Urothelium cell line (cell line): ENCODE results near the gene THYN1.
A peak's percentile ranks its signal among the peaks of the same experiment; 100 is the strongest.

ENCODE experiments used
- DNase-seq: peaks from one replicate; pipeline ENCODE4 v3.0.0; 2011; ENCODE audit warnings: low spot score, mixed read lengths
- FAIRE-seq: peaks from 2 replicates; lab custom pipeline; 2011; peaks lifted over from hg19 to GRCh38; lab: Jason Lieb, UNC

Gene THYN1

DNA sequence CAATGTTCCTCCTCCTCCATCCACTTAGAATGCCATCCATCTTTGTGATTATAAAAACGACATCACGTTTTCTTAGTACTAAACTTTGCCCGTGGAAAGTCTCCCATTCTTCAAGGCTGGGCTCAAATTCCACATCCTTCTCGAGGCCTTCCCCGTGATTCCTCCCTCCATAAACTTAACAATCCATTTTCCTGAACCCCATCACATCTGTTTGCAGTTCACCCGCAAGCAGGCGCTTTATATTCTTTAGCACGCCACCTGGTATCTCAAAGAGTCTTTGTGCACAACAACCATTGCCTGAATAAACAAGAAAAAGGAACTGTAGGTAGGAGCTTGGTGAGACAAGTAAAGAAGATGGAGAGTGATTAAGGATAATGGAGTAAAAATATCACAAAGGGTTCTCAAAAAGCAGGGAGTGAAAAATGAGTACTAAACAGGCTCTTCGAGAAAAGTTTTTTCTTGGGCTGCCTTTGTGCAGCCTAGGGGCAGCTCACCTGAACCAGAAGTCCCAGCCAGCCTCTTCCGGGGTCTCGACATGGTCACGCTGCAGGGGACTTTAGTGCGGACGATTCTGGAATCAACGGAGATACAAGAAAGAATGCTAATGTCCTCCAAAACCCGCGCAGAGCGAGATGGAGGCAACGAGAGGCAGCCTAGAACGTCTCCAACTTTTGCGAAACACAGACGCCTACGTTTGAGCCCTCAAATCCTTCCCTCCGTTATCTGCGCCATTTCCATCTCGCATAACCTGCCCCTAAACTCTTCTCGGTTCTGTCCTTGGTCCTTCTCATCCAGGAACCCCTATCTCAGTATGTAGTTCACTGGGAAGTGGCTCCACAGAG lies 585 bp downstream of the THYN1 start:
- DNase-seq (no peak), FAIRE-seq (no peak)

DNA sequence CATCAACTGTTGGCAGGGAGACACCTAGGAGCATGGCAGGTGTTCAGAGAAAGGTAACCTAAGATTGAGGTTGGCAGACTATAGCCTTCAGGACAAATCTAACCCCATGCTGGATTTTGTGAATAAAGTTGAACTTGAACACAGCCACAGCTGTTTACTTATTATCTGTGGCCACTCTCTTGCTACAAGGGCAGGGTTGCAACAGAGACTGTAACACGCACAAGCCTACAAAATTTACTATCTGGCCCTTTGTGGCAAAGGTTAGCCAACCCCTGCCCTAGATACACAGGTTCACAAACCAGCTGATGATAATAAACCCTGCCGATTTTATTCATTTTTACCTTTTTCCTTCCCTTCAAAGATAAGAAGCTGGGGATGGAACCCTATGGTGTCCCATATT lies 2.5 kb downstream of the THYN1 start:
- FAIRE-seq (no peak), DNase-seq (no peak)

DNA sequence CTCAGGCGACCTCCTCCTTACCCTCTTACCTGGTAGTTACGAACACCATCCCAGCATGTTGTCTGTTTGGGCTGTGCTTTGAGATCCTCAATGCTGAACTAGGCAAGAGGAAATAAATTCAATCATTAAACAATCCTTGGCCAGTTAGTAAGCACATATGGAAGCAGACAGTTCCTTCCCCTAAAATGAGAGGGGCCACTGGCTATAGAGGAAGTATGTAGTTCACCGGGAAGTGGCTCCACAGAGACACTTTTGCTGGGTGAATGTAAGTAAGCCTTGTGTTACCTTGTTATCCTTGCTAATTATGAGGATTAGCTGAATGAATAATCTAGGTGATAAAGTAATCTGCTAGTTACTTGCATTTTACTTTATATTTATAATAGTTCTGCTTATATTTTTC lies 2.9 kb downstream of the THYN1 start:
- FAIRE-seq (no peak), DNase-seq (no peak)

DNA sequence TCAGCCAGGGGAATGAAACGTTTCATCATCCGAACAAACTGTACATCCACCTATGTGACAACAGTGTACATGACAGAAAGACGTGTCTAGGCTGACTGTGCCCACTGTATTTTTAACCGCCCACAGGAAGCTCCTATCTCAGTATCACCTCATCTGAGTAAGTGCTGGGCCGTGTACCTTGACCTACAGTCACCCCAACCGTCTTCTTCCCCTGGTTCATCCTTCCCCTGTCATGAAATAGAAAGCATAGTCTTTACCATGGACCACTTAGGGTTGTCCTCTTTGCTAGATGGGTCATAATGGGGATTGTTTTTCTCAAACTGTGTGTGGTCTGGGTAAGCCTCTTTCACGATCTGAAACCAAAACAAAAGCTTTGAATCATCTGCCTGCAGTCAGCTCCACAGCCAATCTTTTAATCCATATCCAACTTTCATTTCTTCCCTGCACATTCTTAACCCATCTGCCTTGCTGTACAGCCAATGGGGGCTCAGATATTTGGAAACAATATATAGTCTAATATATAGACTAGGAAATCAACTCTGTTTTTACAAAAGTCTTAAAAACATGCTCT lies 4.2 kb downstream of the THYN1 start:
- no peak for DNase-seq

DNA sequence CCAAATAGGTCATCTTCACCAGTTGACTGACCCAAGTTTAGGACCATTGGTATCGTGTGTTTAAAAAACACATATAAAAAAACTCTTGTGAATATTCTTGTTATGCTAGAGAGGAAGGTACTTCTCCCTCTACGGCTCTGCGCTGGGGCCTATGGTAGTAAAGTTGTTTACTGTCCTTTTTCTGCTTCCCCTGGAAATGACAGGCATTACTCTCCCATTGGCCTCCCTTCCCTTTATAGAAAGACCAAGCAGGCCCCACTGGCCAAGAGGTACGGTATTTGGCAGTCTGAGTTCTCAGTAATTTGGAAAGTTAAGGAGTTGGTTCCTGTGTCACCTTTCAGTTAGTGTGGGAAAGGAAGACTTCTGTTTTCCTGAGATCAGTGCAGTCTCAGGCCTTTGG lies 6.5 kb downstream of the THYN1 start:
- FAIRE-seq = no peak

More for the DNA sequence above, 4.2 kb downstream of the THYN1 start:
- no peak for FAIRE-seq

DNA sequence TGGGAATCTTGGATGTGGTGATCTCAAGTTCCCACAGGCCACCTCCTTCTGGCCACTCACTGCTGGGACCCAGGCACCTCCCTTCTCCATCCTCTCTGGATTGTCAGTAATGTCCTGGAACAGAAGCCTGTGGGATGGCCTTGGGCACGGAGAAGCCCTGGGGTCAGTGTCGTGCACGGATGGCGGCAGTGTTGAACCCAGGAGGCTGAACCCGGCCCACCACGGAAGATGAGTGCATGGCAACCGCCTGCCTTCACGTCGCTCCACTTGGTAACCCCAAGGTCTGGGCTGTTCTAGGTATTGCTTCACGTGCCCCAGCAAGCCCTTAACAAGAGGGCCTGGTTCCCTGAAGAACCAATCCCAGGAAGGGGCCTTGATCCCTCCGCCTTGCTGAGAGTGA lies 7.1 kb downstream of the THYN1 start:
- DNase-seq (no peak), FAIRE-seq (no peak)

More for the DNA sequence above, 6.5 kb downstream of the THYN1 start:
- DNase-seq = no peak

DNA sequence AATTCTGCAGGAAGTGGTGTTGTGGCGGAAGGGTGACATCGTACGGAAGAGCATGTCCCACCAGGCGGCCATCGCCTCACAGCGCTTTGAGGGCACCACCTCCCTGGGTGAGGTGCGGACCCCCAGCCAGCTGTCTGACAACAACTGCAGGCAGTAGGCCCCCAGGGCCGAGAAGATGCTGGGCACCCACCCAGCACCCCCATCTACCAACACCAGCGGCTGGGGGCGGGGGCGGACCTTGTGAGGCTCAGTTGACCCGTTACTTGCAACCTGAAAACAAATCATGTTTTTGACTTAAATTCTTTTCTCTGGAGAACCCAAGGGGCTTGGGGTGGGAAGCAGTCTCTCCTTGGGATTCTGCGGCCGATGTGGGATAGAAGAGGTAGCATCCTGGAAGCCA lies 7.7 kb downstream of the THYN1 start:
- no peak for DNase-seq
- FAIRE-seq = no peak

DNA sequence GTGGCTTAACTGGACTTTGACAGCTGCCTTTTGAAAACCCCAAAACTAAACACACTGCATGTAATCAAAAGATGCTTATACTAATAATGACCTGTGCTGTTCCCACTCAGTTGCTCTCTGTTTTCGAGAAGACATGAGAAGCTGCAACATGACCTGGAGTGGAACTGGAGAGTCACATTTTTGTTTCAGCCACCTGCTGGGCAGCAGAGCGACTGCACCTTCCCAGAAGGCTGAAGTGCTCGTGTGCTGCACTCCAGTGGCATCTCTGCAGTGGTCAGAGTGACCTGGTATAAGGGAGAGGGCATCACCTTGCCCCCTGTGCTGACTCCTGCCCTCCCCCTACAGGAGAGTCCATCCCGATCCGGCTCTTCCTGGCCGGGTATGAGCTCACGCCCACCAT lies 8.6 kb downstream of the THYN1 start:
- DNase-seq = peak; percentile 24

DNA sequence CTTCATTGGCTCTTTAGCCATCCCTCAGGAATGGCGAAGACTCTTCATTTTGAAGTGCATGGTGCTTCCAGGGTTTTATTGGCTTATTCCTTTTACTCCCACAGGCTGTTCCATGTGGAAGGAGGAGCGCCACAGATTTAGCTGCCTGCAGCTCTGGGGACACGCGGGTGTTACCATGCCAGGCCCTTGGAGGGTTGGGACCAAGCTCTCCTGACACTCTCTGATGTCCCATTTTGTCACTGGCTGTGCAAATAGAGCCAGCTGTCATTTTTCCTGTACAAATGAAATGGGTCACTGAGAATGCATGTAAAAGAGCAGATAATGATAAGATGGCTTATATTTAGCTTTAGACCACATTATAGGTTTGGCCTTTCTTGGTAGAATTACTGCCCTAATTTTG lies 9.2 kb downstream of the THYN1 start:
- FAIRE-seq (no peak), DNase-seq (no peak)

More for the DNA sequence above, 8.6 kb downstream of the THYN1 start:
- no peak for FAIRE-seq

DNA sequence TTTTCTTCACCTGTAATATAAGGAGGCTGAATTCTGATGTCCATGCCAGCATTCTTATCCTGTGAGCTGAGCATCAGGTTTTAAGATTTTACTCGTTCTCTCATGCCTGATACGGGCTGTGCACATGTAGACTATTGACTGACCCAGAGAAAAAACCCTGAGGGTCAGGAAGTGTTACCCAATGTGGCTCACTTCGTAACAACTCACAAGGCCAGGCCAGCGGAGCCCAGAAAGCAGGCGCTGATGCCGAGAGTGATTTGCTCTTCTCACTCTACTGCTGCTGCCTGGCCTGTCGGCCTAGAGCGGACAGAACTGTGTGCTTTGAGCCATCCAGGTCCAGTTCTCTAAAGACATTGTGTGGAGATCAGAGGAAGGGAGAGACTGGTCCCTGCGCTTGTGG lies 10.8 kb downstream of the THYN1 start:
- DNase-seq = no peak
- no peak for FAIRE-seq

DNA sequence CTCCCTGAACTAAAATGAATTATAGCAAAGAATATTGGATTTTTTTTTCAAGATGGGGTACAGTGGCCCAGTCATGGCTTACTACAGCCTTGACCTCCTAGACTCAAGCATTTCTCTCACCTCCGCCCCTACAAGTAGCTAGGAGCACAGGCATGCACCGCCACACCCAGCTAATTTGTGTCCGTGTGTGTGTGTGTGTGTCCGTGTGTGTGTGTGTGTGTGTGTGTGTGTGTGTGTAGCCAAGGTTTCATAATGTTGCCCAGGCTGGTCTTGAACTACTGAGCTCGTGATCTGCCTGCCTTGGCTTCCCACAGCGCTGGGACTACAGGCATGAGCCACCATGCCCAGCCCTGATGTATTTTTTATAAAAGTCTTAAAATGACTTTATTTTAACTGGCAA lies 12.6 kb downstream of the THYN1 start:
- FAIRE-seq = no peak

DNA sequence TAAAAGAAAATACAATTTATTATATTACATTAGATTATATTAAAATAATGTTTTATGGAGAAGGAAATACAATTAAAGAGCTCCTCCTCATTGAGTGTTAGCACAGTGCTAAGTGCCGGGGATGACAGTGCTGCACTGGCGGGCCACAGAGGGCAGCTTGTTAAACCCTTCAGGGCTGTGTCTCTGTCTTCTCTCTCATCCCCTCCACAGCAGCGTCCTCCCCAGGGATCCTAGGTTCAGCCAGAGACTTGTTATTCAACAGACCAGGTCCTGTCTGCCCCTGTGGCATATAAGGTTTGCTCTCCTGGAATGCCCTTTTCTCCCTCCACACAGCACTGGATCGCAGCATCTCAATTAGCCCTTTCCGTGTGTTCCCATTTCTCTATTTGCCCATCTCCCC lies 14.2 kb downstream of the THYN1 start:
- no peak for DNase-seq
- no peak for FAIRE-seq

More for the DNA sequence above, 12.6 kb downstream of the THYN1 start:
- no peak for DNase-seq

DNA sequence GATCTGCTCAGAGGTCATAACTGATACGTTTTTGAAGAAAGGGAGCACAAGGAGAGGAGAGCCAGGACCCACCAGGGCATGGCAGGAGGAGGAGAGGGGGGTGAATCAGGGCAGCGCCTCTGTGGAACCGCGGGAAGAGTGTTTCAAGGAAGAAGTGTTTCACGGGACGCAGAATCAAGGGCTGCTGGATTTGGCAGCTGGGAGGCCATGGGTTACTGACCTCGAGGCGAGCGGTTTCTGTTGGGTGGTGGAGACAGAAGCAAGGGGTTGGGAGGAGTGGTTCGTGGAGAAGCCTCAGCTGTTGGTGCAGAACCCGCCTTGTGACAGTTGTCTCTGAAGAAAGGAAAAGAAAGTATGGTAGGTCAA lies 15.6 kb downstream of the THYN1 start:
- FAIRE-seq = no peak
- no peak for DNase-seq

DNA sequence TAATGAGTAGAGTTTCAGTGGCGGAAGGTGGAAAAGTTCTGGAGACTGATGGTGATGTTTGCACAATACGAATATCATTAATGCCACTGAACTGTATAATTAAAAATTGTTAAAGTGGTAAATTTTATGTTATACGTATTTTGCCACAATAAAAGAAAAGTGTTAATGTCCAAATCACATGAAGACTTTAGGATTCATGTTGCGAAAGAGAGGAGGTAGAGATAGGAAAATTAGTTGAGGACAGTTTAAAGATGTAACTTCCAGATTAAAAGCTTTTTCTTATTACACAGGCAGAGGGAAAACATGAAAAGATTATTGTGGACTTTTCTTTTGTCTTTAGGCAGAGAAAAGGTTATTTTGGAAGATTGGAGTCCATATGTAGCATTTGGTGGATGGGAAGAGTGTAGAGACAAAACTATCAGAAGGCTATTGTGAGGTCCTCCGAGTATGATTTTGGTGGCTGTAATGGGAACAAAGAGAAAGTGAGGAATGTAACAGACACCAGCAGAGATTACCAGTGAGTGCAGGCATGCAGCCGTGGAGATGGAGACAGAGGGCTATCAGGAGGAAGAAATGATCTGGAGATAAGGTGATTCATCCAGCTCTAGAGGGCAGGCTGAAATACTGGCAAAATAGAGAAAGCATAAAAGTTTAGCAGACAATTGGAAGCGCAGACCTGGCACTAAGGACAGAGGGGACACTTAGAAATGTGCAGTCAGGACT lies 16.2 kb downstream of the THYN1 start:
- FAIRE-seq = no peak
- no peak for DNase-seq

DNA sequence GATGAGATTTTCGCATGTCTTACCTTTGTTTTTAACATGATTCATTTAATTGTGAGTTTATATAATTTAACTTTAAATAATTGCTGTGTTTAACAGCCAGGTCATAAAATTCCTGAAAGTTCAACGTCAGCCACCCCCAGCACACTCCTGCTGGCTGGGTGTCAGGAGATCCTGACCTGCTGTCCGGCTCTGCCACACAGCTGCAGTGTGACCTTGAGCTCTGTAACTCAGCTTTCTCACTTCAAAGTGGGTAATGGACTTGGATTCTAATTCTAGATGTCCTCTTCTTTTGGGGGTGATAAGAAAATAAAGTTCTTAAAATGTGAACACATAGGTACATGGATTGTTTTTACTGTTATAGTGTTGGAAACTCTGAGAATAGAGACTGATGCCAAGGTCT lies 17.8 kb downstream of the THYN1 start:
- FAIRE-seq = no peak
- no peak for DNase-seq

DNA sequence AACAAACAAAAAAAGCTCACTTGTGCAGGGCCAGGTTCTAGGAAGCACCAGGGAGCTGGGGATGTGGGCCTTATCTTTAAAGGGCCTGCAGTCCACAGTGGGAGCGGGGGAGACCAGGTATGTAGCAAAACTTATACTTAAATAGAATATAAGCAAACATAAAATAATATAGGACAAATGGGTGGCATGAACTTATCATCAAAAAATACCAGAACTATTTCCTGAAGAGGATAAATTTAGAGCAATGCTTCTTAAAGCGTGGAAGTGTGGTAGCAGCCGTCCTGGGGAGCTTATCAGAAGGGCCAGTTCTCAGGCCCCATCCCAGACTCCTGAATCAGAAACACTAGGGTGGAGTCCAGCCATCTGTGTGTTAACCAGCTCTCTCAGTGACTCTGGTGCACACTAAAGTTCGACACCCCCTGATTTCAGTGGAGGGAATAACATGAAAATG lies 19.4 kb downstream of the THYN1 start:
- DNase-seq (no peak), FAIRE-seq (no peak)

DNA sequence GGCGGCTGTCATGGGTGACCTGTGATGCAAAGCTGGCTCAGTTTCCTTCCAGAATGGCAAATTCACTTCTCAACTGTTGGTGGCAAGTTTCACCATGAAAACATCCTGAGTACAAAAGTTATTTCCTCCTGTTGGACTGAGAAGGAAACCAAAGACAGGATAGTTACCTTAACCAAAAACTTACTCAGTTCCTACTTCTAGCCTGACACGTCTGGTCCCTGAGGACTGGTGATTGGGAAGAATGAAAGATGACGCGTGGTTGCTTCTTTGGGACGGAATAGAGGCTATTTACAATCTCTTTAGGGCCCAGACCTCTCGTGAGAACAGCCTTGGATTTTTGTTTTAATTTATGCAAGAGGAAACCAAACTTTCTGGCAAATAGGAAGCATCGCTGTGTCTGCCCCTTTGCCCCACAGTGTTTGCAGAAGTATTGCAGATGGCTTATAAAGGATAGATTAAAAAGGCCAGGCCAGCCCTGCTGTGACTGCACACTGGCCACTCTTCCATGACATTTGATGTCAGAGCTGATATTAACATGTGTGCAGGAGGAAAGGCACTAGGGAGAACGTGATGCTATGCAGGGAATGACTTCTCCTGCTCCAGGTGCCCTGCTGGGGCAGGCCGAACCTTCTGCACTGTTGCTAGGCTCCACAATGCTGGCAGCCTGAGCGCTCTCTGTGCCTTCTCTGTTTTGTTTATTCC lies 21.0 kb downstream of the THYN1 start:
- DNase-seq = no peak
- FAIRE-seq = no peak

DNA sequence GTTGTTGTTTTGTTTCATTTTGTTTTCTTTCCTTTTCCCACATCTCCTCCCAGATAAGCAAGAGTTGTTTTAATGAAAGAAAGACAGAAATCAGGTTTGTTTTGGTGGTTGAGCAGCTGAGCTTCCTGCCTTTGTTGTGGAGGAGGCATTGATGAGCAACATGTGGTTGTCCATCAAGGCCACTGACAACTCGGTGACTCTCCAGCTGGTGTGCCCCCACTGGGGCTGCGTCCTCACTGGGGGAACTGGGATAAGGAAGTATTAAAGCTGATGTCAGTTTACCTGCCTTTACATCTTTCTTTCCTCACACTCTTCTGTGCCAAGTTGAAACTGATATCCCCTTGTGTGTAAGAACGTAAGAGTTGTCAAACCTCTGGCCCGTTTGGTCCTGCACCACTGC lies 22.8 kb downstream of the THYN1 start:
- DNase-seq (no peak), FAIRE-seq (no peak)

DNA sequence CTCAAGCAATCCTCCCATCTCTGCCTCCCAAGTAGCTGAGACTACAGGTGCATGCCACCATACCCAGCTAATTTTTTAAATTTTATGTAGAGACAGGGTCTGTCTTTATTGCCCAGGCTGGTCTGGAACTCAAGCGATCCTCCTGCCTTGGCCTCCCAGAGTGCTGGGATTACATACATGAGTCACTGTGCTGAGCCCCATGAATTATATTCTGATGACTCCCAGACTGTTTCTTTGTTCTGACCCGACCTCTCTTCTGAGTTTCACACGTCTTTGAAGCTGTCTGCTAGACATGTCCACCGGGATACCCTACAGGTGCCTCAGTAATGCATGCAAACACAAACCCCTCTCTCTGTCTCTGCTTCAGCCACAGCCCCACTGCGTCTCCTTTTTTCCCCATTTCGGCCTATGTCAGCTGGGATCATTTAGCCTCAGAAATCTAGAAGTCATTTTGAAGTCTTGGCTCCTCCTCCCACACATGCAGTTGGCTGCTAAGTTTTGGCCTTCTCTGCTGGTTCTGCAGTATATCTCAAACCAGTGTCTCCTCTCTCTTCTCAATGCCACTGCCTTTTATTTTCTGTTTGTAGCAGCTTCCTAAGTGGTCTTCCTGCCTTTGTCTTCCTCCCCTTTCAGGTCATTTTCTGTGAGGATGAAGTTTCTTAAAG lies 23.9 kb downstream of the THYN1 start:
- no peak for FAIRE-seq
- no peak for DNase-seq

DNA sequence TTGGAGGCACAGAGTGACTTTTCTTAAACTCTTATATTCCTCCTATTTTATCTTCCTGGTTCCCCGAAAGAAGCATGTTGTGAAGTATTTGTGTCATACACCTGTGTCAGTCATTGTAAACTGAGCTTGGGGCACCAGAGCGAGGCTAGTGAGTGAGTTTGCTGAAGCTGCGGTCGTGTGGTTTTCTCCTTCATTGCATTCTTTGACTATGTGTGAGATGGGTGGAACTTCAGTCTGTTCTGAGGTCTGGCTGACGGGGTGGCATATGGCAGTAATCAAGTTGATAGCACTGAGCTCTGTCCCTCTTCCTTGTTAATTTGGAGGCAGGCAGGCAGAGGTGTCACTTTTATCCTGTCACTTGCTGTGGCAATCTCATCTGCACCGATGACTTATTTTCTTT lies 24.5 kb downstream of the THYN1 start:
- no peak for FAIRE-seq
- DNase-seq = no peak

DNA sequence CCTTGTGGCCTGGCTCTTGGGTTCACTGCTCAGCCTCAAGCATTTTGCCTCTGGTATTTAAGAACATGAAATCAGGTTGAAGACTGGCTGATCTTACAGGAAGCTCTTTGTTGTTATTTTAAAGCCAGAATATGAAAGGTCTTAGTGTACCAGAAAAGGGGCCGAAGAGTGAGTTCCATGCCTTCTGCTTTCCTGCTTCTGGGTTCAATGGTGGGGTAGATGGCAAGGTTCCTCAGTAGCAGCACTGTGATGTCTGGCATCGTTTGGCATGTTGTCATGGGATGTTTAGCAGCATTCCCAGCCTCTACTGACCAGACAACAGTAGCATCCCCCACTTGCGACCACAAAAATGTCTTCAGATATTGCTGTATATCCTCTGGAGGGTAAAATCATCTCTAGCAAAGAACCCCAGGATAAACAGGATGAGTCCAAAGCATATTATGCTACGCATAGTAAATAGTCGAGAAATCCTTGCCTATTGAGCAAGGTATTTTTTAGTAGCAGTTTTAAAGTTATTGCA lies 26.3 kb downstream of the THYN1 start:
- no peak for FAIRE-seq
- no peak for DNase-seq
